ENCODE results near the gene GNG10. TPM values are rescaled to one million over a fixed set of nuclear protein-coding genes. Genes with fewer than 3 reads are reported as not detected.

Gene GNG10
- total and polyA plus RNA-seq, 9 of the 15 experiments (the other 6 are each of a cell fraction or from before 2014, with no cell fraction given), result 13.1 to 37.8 (median 28.4) TPM

GRCh38 chr9:111645806-111646205 is 15.6 kb upstream of the GNG10 start:
- no peak for FAIRE-seq
- POLR2A ChIA-PET, result no interaction called here
- BruUV-seq (replicated peaks), result no TSS peak
- intact Hi-C loops (cut with micrococcal nuclease) (no loop called here), in situ Hi-C loops (cut with MboI) (no loop called here)
- peaks cover 74% of the 10 kb centered on the region for H3K36me3 ChIP-seq (ENCODE audit: control insufficient read depth, insufficient read depth, low read length)
- H3K27ac ChIP-seq (ENCODE audit: extremely low read depth, low read depth, low read length), result no peak overlapping the region
- H3K4me1 ChIP-seq (replicated peaks in 1 of 2; ENCODE audit: control insufficient read depth in 2 of 2, insufficient read depth in 2 of 2, low read length in 2 of 2), result 0 out of 5 replicates have a peak, but pooled peaks cover 0 to 5% of the 10 kb centered on the region in 2 experiments
- TF ChIP-seq ZFP30 (CRISPR knock-in tag; IDR thresholded peaks at IDR 0.05; ENCODE audit: borderline replicate concordance) (no peak), SMARCC2 (IDR thresholded peaks at IDR 0.05; ENCODE audit: low read depth) (no peak), ZNF121 (CRISPR knock-in tag; conservative IDR thresholded peaks at IDR 0.05) (no peak), CXXC5 (CRISPR knock-in tag; IDR thresholded peaks at IDR 0.05) (no peak), KDM5B (IDR thresholded peaks at IDR 0.05; ENCODE audit: insufficient replicate concordance, low read depth, low read length) (no peak), ZNF282 (CRISPR knock-in tag; IDR thresholded peaks at IDR 0.05) (no peak), ZEB2 (IDR thresholded peaks at IDR 0.05) (no peak), PURB (CRISPR knock-in tag; IDR thresholded peaks at IDR 0.05; ENCODE audit: low read depth) (no peak), SAFB2 (IDR thresholded peaks at IDR 0.05; ENCODE audit: borderline replicate concordance, low read depth, low read length, severe bottlenecking) (no peak), ARID2 (IDR thresholded peaks at IDR 0.05) (no peak), E2F8 (IDR thresholded peaks at IDR 0.05; ENCODE audit: low read depth, partially characterized antibody) (no peak), POLR2G (IDR thresholded peaks at IDR 0.05; ENCODE audit: low read depth, low read length) (no peak), E4F1 (CRISPR knock-in tag; IDR thresholded peaks at IDR 0.05; ENCODE audit: borderline replicate concordance) (no peak), GABPA (tag; conservative IDR thresholded peaks at IDR 0.05; ENCODE audit: low read depth) (no peak)
- DNase-seq (ENCODE audit: extremely low read depth in 1 of 4, low spot score in 3 of 4), result no peak
- H2AFZ ChIP-seq (ENCODE audit: low read depth, low read length), result no peak overlapping the region
- H3K9ac ChIP-seq (ENCODE audit: insufficient read depth in 1 of 2, low read depth in 2 of 2, low read length in 2 of 2), result no peak overlapping the region
- H3K9me1 ChIP-seq (ENCODE audit: control insufficient read depth, insufficient read depth, low read length), result no peaks in the 10 kb centered on the region
- CTCF ChIA-PET (ENCODE audit: low intra/inter-chr PET ratio), result no interaction called here
- no peaks in the 10 kb centered on the region for H3K9me3 ChIP-seq (replicated peaks; ENCODE audit: control insufficient read depth, insufficient read depth, low read depth, low read length)
- no peak for ATAC-seq
- 100% methylated on average over 1 of the region's 1 CpG for WGBS (ENCODE audit: insufficient coverage, low coverage, missing lambda C conversion rate)
- H3K79me2 ChIP-seq (ENCODE audit: control insufficient read depth, insufficient read depth, low read length), result peaks cover 21% of the 10 kb centered on the region; the same call in 2 of the 3 replicates
- H3K27me3 ChIP-seq (ENCODE audit: control insufficient read depth in 2 of 2, insufficient read depth in 2 of 2, low read length in 2 of 2), result no peaks in the 10 kb centered on the region
- no peak overlapping the region for H3K4me3 ChIP-seq
- H3K4me2 ChIP-seq (ENCODE audit: insufficient read depth, low read length), result no peak overlapping the region
- H4K20me1 ChIP-seq (replicated peaks; ENCODE audit: control insufficient read depth, insufficient read depth, low read length), result no peaks in the 10 kb centered on the region

Measured in K562 (cell line).